ENCODE results near the gene TMEM59L. TPM values are rescaled to one million over a fixed set of nuclear protein-coding genes. Genes with fewer than 3 reads are reported as not detected.

TMEM59L gene
- total RNA-seq, 1 experiment from 2014 or later, result 2.4 TPM

GRCh38 chr19:18613589-18614234 is 1.0 kb downstream of the TMEM59L start:
- intact Hi-C loops (cut with micrococcal nuclease; ENCODE audit: unreplicated experiment), result no loop called here
- Histone ChIP-seq H3K36me3 (ENCODE audit: control insufficient read depth, insufficient read depth, low read length) (no peaks in the 10 kb centered on the region), H3K27ac (ENCODE audit: low read length) (no peak overlapping the region), H3K27me3 (ENCODE audit: control insufficient read depth, insufficient read depth, low read length) (no peaks in the 10 kb centered on the region; the same call in 1 of the 2 replicates), H3K9me3 (ENCODE audit: control insufficient read depth, insufficient read depth, low read depth, low read length) (no peaks in the 10 kb centered on the region), H3K4me3 (ENCODE audit: low read depth in 2 of 2, low read length in 2 of 2) (no peak overlapping the region), H3K4me1 (ENCODE audit: control insufficient read depth, insufficient read depth, low read length) (0 out of 2 replicates have a peak, but pooled peaks cover 5% of the 10 kb centered on the region)
- BruUV-seq (replicated peaks), result no TSS peak
- in situ Hi-C loops (cut with HindIII; ENCODE audit: low pct_unique_long_range_greater_than_20kb, low sequenced_read_pairs), result no loop called here
- CTCF ChIA-PET, result no interaction called here
- TF ChIP-seq CTCF (IDR thresholded peaks at IDR 0.05), result no peak
- no peak for TF ChIP-seq REST (IDR thresholded peaks at IDR 0.05; ENCODE audit: insufficient read depth in 1 of 2, low read depth in 2 of 2, low read length in 1 of 2)
- no peak for TF ChIP-seq TCF7L2 (IDR thresholded peaks at IDR 0.05; ENCODE audit: low read depth, low read length)
- TF ChIP-seq POLR2AphosphoS5 (IDR thresholded peaks at IDR 0.05; ENCODE audit: low read depth, low read length), result no peak
- TF ChIP-seq SIN3A (IDR thresholded peaks at IDR 0.05; ENCODE audit: borderline replicate concordance, insufficient read depth, low read depth, low read length), result no peak
- DNase-seq (ENCODE audit: low read depth, low spot score), result no peak
- no peak for ATAC-seq
- POLR2A ChIA-PET, result no interaction called here

- ATAC-seq, result no peak
- TF ChIP-seq SIN3A (IDR thresholded peaks at IDR 0.05; ENCODE audit: borderline replicate concordance, insufficient read depth, low read depth, low read length) (no peak), REST (IDR thresholded peaks at IDR 0.05; ENCODE audit: insufficient read depth in 1 of 2, low read depth in 2 of 2, low read length in 1 of 2) (no peak), CTCF (IDR thresholded peaks at IDR 0.05) (no peak), POLR2AphosphoS5 (IDR thresholded peaks at IDR 0.05; ENCODE audit: low read depth, low read length) (no peak), TCF7L2 (IDR thresholded peaks at IDR 0.05; ENCODE audit: low read depth, low read length) (no peak)
- ChIA-PET POLR2A (no interaction called here), CTCF (no interaction called here)
- Histone ChIP-seq H3K36me3 (ENCODE audit: control insufficient read depth, insufficient read depth, low read length) (no peaks in the 10 kb centered on the region), H3K27me3 (ENCODE audit: control insufficient read depth, insufficient read depth, low read length) (no peaks in the 10 kb centered on the region; the same call in 1 of the 2 replicates), H3K9me3 (ENCODE audit: control insufficient read depth, insufficient read depth, low read depth, low read length) (no peaks in the 10 kb centered on the region), H3K4me3 (ENCODE audit: low read depth in 2 of 2, low read length in 2 of 2) (no peak overlapping the region), H3K27ac (ENCODE audit: low read length) (no peak overlapping the region), H3K4me1 (ENCODE audit: control insufficient read depth, insufficient read depth, low read length) (0 out of 2 replicates have a peak, but pooled peaks cover 5% of the 10 kb centered on the region)
- no TSS peak for BruUV-seq (replicated peaks)
- DNase-seq (ENCODE audit: low read depth, low spot score), result no peak
- in situ Hi-C loops (cut with HindIII; ENCODE audit: low pct_unique_long_range_greater_than_20kb, low sequenced_read_pairs) (no loop called here), intact Hi-C loops (cut with micrococcal nuclease; ENCODE audit: unreplicated experiment) (no loop called here)
Observed at GRCh38 chr19:18616023-18616422, 3.4 kb downstream of the TMEM59L start.

Data from Panc1 (cell line).